ENCODE measurements around the gene DNLZ.

GRCh38 chr9:136340356-136341041 lies 23.0 kb downstream of the DNLZ start:
- TF ChIP-seq IRF3 (IDR thresholded peaks at IDR 0.05; ENCODE audit: low read depth, low read length) (no peak), CHD2 (IDR thresholded peaks at IDR 0.05; ENCODE audit: low read length, partially characterized antibody) (no peak), MXI1 (IDR thresholded peaks at IDR 0.05; ENCODE audit: low read depth, low read length) (no peak), SMC3 (IDR thresholded peaks at IDR 0.05; ENCODE audit: low read depth, low read length) (no peak), CTCF (IDR thresholded peaks at IDR 0.05) (no peak), FOSL2 (IDR thresholded peaks at IDR 0.05; ENCODE audit: borderline replicate concordance, low read depth) (no peak)

Measured in SK-N-SH (cell line).